Activated CD4-positive, alpha-beta T cell treated with anti-CD3 and anti-CD28 coated beads for 36 hours (primary cell): ENCODE data around the gene PTPRT. TPM values are rescaled to one million over a fixed set of nuclear protein-coding genes. Genes with fewer than 3 reads are reported as not detected.
"Not testable (repeated sequence)": the region's sequence is repeated elsewhere in the genome, so short reads cannot be mapped to it uniquely, and the experiment has no call there.

Source experiments
- ATAC-seq: fragments of 200-7000 bp; cut with Tn5 transposase; one replicate; pipeline ENCODE4 v1.10.0; 2021; ENCODE audit warnings: mild to moderate bottlenecking, moderate library complexity
- CTCF ChIA-PET: fragments of 350-600 bp; sonication (Branson Sonifier 250); formaldehyde crosslinking; loops from one replicate; lab custom pipeline; 2021; ENCODE audit warnings: antibody characterized with exemption; lab: Charles Lee
- POLR2A ChIA-PET: fragments of 350-600 bp; sonication (Branson Sonifier 250); formaldehyde crosslinking; loops from one replicate; lab custom pipeline; 2021; ENCODE audit warnings: antibody characterized with exemption, inconsistent platforms; lab: Charles Lee
- DNase-seq: peaks from one replicate; pipeline ENCODE4 v3.0.0-alpha.2; 2020
- H3K27ac Mint-ChIP-seq: one replicate; pipeline ENCODE4 v1.8.0; 2021; ENCODE audit warnings: mixed read lengths
- H3K27me3 Mint-ChIP-seq: one replicate; pipeline ENCODE4 v1.8.0; 2021; ENCODE audit warnings: mixed read lengths
- H3K36me3 Mint-ChIP-seq: one replicate; pipeline ENCODE4 v1.8.0; 2021; ENCODE audit warnings: low read depth, mixed read lengths
- H3K4me1 Mint-ChIP-seq: one replicate; pipeline ENCODE4 v1.8.0; 2021; ENCODE audit warnings: mixed read lengths
- H3K4me3 Mint-ChIP-seq: one replicate; pipeline ENCODE4 v1.8.0; 2021; ENCODE audit warnings: mild to moderate bottlenecking, moderate library complexity, mixed read lengths
- H3K9me3 Mint-ChIP-seq: one replicate; pipeline ENCODE4 v1.8.0; 2021; ENCODE audit warnings: low read depth, mixed read lengths
- intact Hi-C, 2 experiments: fragments of 100-400 bp; cut with DNase I in 1 of 2; cut with micrococcal nuclease in 1 of 2; formaldehyde crosslinking; loops; one replicate each; pipeline versions ENCODE4 v1.14.2 to v1.15.1; 2022 to 2024; cut with DNase I, micrococcal nuclease
- total RNA-seq, 2 experiments: library from RNA; stranded (reverse); gene quantifications; one replicate each; pipeline ENCODE4 v1.2.3, GENCODE V29; 2021

Gene PTPRT
- total RNA-seq, 2 experiments from 2014 or later, result not detected

- ATAC-seq, result no peak
- H3K27ac Mint-ChIP-seq, result no peak overlapping the region
These were observed 251.1 kb downstream of the PTPRT start for GRCh38 chr20:42938441-42939205.

GRCh38 chr20:42936482-42936881 is 253.2 kb downstream of the PTPRT start:
- no peaks in the 10 kb centered on the region for H3K9me3 Mint-ChIP-seq
- no peak overlapping the region for H3K4me3 Mint-ChIP-seq
- POLR2A ChIA-PET, result no interaction called here
- H3K36me3 Mint-ChIP-seq, result no peaks in the 10 kb centered on the region
- H3K27ac Mint-ChIP-seq, result no peak overlapping the region
- DNase-seq, result no peak
- intact Hi-C loops, result no loop called here
- H3K4me1 Mint-ChIP-seq, result no peaks in the 10 kb centered on the region
- no peak for ATAC-seq
- no peaks in the 10 kb centered on the region for H3K27me3 Mint-ChIP-seq
- CTCF ChIA-PET, result no interaction called here

More at GRCh38 chr20:42938441-42939205, 251.1 kb downstream of the PTPRT start:
- Mint-ChIP-seq H3K4me1 (no peaks in the 10 kb centered on the region), H3K27me3 (peaks cover 2% of the 10 kb centered on the region), H3K36me3 (no peaks in the 10 kb centered on the region), H3K4me3 (no peak overlapping the region), H3K9me3 (no peaks in the 10 kb centered on the region)
- no peak for DNase-seq
- intact Hi-C loops, result no loop called here
- ChIA-PET CTCF (no interaction called here), POLR2A (no interaction called here)

- POLR2A ChIA-PET, result no interaction called here
- Mint-ChIP-seq H3K27ac (no peak overlapping the region), H3K9me3 (peaks cover 3% of the 10 kb centered on the region), H3K27me3 (peaks cover 2% of the 10 kb centered on the region), H3K4me3 (no peak overlapping the region), H3K4me1 (no peaks in the 10 kb centered on the region), H3K36me3 (no peaks in the 10 kb centered on the region)
- CTCF ChIA-PET, result no interaction called here
- ATAC-seq, result no peak
- DNase-seq, result no peak
- intact Hi-C loops, result no loop called here
These were observed 265.5 kb downstream of the PTPRT start for GRCh38 chr20:42924215-42924614.

- H3K27me3 Mint-ChIP-seq, result peaks cover 2% of the 10 kb centered on the region
- H3K4me1 Mint-ChIP-seq, result no peaks in the 10 kb centered on the region
- no peaks in the 10 kb centered on the region for H3K36me3 Mint-ChIP-seq
- peaks cover 3% of the 10 kb centered on the region for H3K9me3 Mint-ChIP-seq
- intact Hi-C loops, result no loop called here
- ChIA-PET CTCF (no interaction called here), POLR2A (no interaction called here)
- H3K27ac Mint-ChIP-seq, result no peak overlapping the region
- H3K4me3 Mint-ChIP-seq, result no peak overlapping the region
- no peak for ATAC-seq
- DNase-seq, result no peak
These were observed 266.3 kb downstream of the PTPRT start for GRCh38 chr20:42923348-42923918.

- Mint-ChIP-seq H3K4me1 (no peaks in the 10 kb centered on the region), H3K27me3 (no peaks in the 10 kb centered on the region), H3K36me3 (no peaks in the 10 kb centered on the region), H3K4me3 (no peak overlapping the region), H3K9me3 (peaks cover 3% of the 10 kb centered on the region), H3K27ac (no peak overlapping the region)
- CTCF ChIA-PET, result no interaction called here
- POLR2A ChIA-PET, result no interaction called here
- ATAC-seq (no peak), DNase-seq (no peak)
- intact Hi-C loops, result no loop called here
These were observed 268.9 kb downstream of the PTPRT start for GRCh38 chr20:42920776-42921175.

GRCh38 chr20:42919316-42919715 is 270.4 kb downstream of the PTPRT start:
- no peaks in the 10 kb centered on the region for H3K27me3 Mint-ChIP-seq
- DNase-seq, result no peak
- intact Hi-C loops, result no loop called here
- H3K27ac Mint-ChIP-seq, result no peak overlapping the region
- ChIA-PET CTCF (no interaction called here), POLR2A (no interaction called here)
- H3K4me1 Mint-ChIP-seq, result no peaks in the 10 kb centered on the region
- no peak for ATAC-seq
- no peaks in the 10 kb centered on the region for H3K36me3 Mint-ChIP-seq
- H3K9me3 Mint-ChIP-seq, result peaks cover 3% of the 10 kb centered on the region
- no peak overlapping the region for H3K4me3 Mint-ChIP-seq

GRCh38 chr20:42915081-42915480 is 274.6 kb downstream of the PTPRT start:
- H3K4me1 Mint-ChIP-seq, result no peaks in the 10 kb centered on the region
- DNase-seq (no peak), ATAC-seq (no peak)
- H3K27ac Mint-ChIP-seq, result no peak overlapping the region
- H3K36me3 Mint-ChIP-seq, result no peaks in the 10 kb centered on the region
- no peak overlapping the region for H3K4me3 Mint-ChIP-seq
- POLR2A ChIA-PET, result no interaction called here
- H3K9me3 Mint-ChIP-seq, result peaks cover 3% of the 10 kb centered on the region
- H3K27me3 Mint-ChIP-seq, result no peaks in the 10 kb centered on the region
- intact Hi-C loops, result no loop called here
- CTCF ChIA-PET, result no interaction called here

- intact Hi-C loops, result no loop called here
- ChIA-PET POLR2A (no interaction called here), CTCF (no interaction called here)
- H3K4me1 Mint-ChIP-seq, result no peaks in the 10 kb centered on the region
- no peaks in the 10 kb centered on the region for H3K36me3 Mint-ChIP-seq
- no peak overlapping the region for H3K4me3 Mint-ChIP-seq
- no peak overlapping the region for H3K27ac Mint-ChIP-seq
- DNase-seq (no peak), ATAC-seq (no peak)
- no peaks in the 10 kb centered on the region for H3K9me3 Mint-ChIP-seq
- H3K27me3 Mint-ChIP-seq, result no peaks in the 10 kb centered on the region
These were observed 275.4 kb downstream of the PTPRT start for GRCh38 chr20:42914302-42914701.

- H3K4me3 Mint-ChIP-seq, H3K9me3 Mint-ChIP-seq, DNase-seq, intact Hi-C loops, CTCF ChIA-PET, H3K27ac Mint-ChIP-seq, H3K36me3 Mint-ChIP-seq, ATAC-seq, H3K27me3 Mint-ChIP-seq, POLR2A ChIA-PET, H3K4me1 Mint-ChIP-seq: not testable (repeated sequence)
These were observed 278.9 kb downstream of the PTPRT start for GRCh38 chr20:42910808-42911207.

GRCh38 chr20:42907730-42908129 is 282.0 kb downstream of the PTPRT start:
- Mint-ChIP-seq H3K4me1 (no peaks in the 10 kb centered on the region), H3K4me3 (no peak overlapping the region), H3K27me3 (no peaks in the 10 kb centered on the region), H3K27ac (no peak overlapping the region), H3K36me3 (no peaks in the 10 kb centered on the region), H3K9me3 (no peaks in the 10 kb centered on the region)
- ChIA-PET CTCF (no interaction called here), POLR2A (no interaction called here)
- ATAC-seq (no peak), DNase-seq (no peak)
- intact Hi-C loops, result no loop called here

- ATAC-seq (no peak), DNase-seq (no peak)
- H3K36me3 Mint-ChIP-seq, result no peaks in the 10 kb centered on the region
- ChIA-PET CTCF (no interaction called here), POLR2A (no interaction called here)
- intact Hi-C loops, result no loop called here
- H3K4me3 Mint-ChIP-seq, result no peak overlapping the region
- H3K9me3 Mint-ChIP-seq, result no peaks in the 10 kb centered on the region
- H3K4me1 Mint-ChIP-seq, result no peaks in the 10 kb centered on the region
- no peaks in the 10 kb centered on the region for H3K27me3 Mint-ChIP-seq
- no peak overlapping the region for H3K27ac Mint-ChIP-seq
These were observed 283.6 kb downstream of the PTPRT start for GRCh38 chr20:42906120-42906519.

- no peak overlapping the region for H3K27ac Mint-ChIP-seq
- ATAC-seq (no peak), DNase-seq (no peak)
- no peak overlapping the region for H3K4me3 Mint-ChIP-seq
- POLR2A ChIA-PET, result no interaction called here
- no peaks in the 10 kb centered on the region for H3K27me3 Mint-ChIP-seq
- no peaks in the 10 kb centered on the region for H3K36me3 Mint-ChIP-seq
- CTCF ChIA-PET, result no interaction called here
- H3K9me3 Mint-ChIP-seq, result no peaks in the 10 kb centered on the region
- H3K4me1 Mint-ChIP-seq, result no peaks in the 10 kb centered on the region
- intact Hi-C loops, result no loop called here
These were observed 287.2 kb downstream of the PTPRT start for GRCh38 chr20:42902509-42902908.
